ENCODE data around the gene KCTD13. TPM values are rescaled to one million over a fixed set of nuclear protein-coding genes. Genes with fewer than 3 reads are reported as not detected.
"Not testable (repeated sequence)": the region's sequence is repeated elsewhere in the genome, so short reads cannot be mapped to it uniquely, and the experiment has no call there.

Gene KCTD13
- total and polyA plus RNA-seq, 4 donors: 11.0 to 79.2 (median 39.8) TPM

DNA sequence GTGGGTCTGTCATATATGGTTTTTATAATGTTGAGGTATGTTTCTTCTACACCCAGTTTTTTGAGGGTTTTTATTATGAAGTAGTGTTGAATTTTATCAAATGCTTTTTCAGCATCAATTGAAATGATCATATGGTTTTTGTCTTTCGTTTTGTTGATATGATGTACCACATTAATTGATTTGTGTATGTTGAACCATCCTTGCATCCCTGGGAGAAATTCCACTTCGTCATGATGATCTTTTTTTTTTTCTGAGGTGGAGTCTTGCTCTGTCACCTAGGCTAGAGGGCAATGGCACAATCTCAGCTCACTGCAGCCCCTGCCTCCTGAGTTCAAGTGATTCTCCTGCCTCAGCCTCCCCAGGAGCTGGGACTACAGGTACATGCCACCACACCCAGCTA is 21.9 kb upstream of the KCTD13 start:
- Histone ChIP-seq H3K27me3 (ENCODE audit: control insufficient read depth, insufficient read depth, low read length) (no peaks in the 10 kb centered on the region), H3K4me3 (ENCODE audit: low read depth, low read length) (no peak overlapping the region), H3K27ac (ENCODE audit: low read depth, low read length) (no peak overlapping the region), H3K9me3 (ENCODE audit: control insufficient read depth, insufficient read depth, low read length) (no peaks in the 10 kb centered on the region), H3K36me3 (ENCODE audit: control insufficient read depth, insufficient read depth, low read length) (no peaks in the 10 kb centered on the region), H3K4me1 (ENCODE audit: control insufficient read depth, insufficient read depth, low read length) (no peaks in the 10 kb centered on the region)
- DNase-seq (ENCODE audit: low read depth in 4 of 6, low spot score in 6 of 6): no peak
- WGBS (ENCODE audit: insufficient coverage): 100% methylated on average over 1 of the region's 2 CpGs

DNA sequence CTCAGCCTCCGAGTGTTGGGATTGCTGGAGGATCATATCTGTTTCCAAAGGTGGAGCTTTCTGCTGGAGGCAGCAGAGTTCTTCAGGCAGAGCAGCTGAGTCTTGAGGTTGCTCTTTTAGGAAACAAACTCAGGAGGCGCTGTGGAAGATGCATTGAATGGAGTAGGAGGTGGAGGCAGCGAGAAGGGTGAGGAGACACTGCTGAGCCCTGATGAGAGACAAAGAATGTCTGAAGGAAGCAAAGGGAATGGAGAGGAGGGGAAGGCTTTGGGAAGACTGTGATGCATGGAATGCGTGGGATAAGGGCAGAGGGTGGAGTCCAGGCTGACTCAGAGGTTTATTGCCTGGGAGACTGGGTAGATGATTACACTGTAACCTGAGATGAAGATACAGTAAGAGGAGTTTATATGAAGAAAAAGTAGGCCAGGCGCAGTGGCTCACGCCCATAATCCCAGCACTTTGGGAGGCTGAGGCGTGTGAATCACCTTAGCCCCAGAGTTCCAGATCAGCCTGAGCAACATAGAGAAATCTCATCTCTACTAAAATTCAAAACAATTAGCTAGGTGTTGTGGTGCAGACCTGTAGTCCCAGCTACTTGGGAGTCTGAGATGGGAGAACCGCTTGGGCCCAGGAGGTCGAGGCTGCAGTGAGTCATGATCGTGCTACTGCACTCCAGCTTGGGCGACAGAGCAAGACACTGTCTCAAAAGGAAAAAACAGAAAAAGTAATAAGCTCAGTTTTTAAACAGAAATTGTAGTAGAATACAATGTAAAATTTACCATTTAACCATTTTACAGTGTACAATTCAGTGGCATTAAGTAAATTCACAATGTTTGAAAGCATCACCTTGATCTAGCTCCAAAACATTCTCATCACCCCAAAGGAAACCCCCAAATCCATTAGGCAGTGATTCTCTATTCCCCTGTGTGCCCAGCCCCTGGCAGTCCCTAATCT is 18.1 kb upstream of the KCTD13 start:
- Histone ChIP-seq H3K4me1 (ENCODE audit: control insufficient read depth, insufficient read depth, low read length) (peaks cover 8% of the 10 kb centered on the region), H3K9me3 (ENCODE audit: control insufficient read depth, insufficient read depth, low read length) (no peaks in the 10 kb centered on the region), H3K27me3 (ENCODE audit: control insufficient read depth, insufficient read depth, low read length) (no peaks in the 10 kb centered on the region), H3K4me3 (ENCODE audit: low read depth, low read length) (no peak overlapping the region), H3K36me3 (ENCODE audit: control insufficient read depth, insufficient read depth, low read length) (no peaks in the 10 kb centered on the region), H3K27ac (ENCODE audit: low read depth, low read length) (peak overlapping the region; percentile 8)
- peak in 1 of 6 donors; percentile 32 for DNase-seq (ENCODE audit: low read depth in 4 of 6, low spot score in 6 of 6)
- 62% methylated on average over 6 of the region's 11 CpGs for WGBS (ENCODE audit: insufficient coverage)

DNA sequence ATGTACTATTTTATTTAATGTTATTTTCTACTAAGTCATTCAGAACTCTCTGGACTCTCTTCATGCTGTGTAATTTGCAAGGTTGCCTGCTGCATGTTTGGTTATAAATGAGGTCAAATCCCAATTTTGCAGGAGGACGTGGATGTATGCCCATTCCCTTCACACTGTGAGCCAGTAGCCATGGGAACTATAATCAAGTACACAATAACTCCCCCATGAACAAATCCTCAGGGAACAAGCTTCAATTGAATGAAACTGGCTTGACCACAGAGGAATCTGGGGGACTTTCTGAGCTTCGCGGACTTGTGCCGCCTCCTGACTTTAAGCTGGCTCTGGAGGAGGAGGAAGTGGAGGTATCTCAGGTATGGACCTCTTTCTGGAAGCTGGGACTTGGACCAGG is 14.6 kb upstream of the KCTD13 start:
- 41% methylated on average over 3 of the region's 4 CpGs for WGBS (ENCODE audit: insufficient coverage)
- Histone ChIP-seq H3K9me3 (ENCODE audit: control insufficient read depth, insufficient read depth, low read length) (no peaks in the 10 kb centered on the region), H3K4me1 (ENCODE audit: control insufficient read depth, insufficient read depth, low read length) (peaks cover 8% of the 10 kb centered on the region), H3K36me3 (ENCODE audit: control insufficient read depth, insufficient read depth, low read length) (no peaks in the 10 kb centered on the region), H3K27ac (ENCODE audit: low read depth, low read length) (no peak overlapping the region), H3K4me3 (ENCODE audit: low read depth, low read length) (no peak overlapping the region), H3K27me3 (ENCODE audit: control insufficient read depth, insufficient read depth, low read length) (no peaks in the 10 kb centered on the region)
- peak in 2 of 6 donors; percentile 28 to 47 for DNase-seq (ENCODE audit: low read depth in 4 of 6, low spot score in 6 of 6)

DNA sequence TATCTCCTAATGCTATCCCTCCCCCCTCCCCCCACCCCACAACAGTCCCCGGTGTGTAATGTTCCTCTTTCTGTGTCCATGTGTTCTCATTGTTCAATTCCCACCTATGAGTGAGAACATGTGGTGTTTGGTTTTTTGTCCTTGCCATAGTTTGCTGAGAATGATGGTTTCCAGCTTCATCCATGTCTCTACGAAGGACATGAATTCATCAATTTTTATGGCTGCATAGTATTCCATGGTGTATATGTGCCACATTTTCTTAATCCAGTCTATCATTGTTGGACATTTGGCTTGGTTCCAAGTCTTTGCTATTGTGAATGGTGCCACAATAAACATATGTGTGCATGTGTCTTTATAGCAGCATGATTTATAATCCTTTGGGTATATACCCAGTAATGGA is 5.7 kb upstream of the KCTD13 start:
- not testable (repeated sequence) for H3K4me3 ChIP-seq (ENCODE audit: low read depth, low read length); H3K36me3 ChIP-seq (ENCODE audit: control insufficient read depth, insufficient read depth, low read length); DNase-seq (ENCODE audit: low read depth in 4 of 6, low spot score in 6 of 6); H3K27me3 ChIP-seq (ENCODE audit: control insufficient read depth, insufficient read depth, low read length); H3K9me3 ChIP-seq (ENCODE audit: control insufficient read depth, insufficient read depth, low read length); H3K27ac ChIP-seq (ENCODE audit: low read depth, low read length)
- no CpG with 5 or more reads among the region's 2 CpGs for WGBS (ENCODE audit: insufficient coverage)
- H3K4me1 ChIP-seq (ENCODE audit: control insufficient read depth, insufficient read depth, low read length): peaks cover 15% of the 10 kb centered on the region

DNA sequence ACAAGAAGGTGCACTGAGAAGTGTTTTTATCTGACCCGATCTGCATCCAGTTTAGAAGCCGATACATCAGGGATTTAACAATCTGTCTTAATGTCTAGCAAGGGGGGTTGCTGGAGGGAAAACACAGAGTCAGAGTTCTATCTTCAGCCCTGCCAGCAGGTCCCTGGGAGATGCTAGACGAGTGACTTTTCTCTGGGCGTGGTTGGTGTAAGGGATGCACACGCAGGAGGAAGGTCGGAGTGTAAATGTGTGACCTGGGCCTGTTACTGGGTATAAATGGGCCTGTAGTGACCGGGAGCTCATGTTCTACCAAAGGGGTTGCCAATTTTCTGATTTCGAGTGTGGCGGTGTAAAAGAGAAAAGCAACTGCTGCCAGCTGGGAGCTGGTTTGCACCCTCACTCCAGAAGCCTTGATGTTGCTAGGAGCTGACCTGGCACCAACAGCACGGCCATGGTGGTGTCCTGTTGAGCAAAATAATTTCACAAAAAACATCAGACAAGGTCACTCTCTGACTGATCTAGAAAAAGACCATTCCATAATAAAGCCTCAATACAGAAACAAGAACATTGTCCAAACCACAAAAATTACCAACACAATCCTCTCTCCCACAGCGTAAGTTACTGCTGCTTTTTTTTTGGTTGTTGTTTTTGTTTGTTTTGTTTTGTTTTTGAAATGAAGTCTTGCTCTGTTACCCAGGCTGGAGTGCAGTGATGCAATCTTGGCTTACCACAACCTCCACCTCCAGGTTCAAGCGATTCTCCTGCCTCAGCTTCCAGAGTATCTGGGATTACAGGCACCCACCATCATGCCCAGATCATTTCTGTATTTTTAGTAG is 1.3 kb upstream of the KCTD13 start:
- peaks cover 40% of the 10 kb centered on the region for H3K4me1 ChIP-seq (ENCODE audit: control insufficient read depth, insufficient read depth, low read length)
- peak overlapping the region; percentile 95 for H3K27ac ChIP-seq (ENCODE audit: low read depth, low read length)
- no peaks in the 10 kb centered on the region for H3K27me3 ChIP-seq (ENCODE audit: control insufficient read depth, insufficient read depth, low read length)
- peaks cover 14% of the 10 kb centered on the region for H3K36me3 ChIP-seq (ENCODE audit: control insufficient read depth, insufficient read depth, low read length)
- 36% methylated on average over 10 of the region's 12 CpGs for WGBS (ENCODE audit: insufficient coverage)
- peak in 2 of 6 donors; percentile 42 to 71 for DNase-seq (ENCODE audit: low read depth in 4 of 6, low spot score in 6 of 6)
- no peaks in the 10 kb centered on the region for H3K9me3 ChIP-seq (ENCODE audit: control insufficient read depth, insufficient read depth, low read length)
- peak overlapping the region; percentile 87 for H3K4me3 ChIP-seq (ENCODE audit: low read depth, low read length)

DNA sequence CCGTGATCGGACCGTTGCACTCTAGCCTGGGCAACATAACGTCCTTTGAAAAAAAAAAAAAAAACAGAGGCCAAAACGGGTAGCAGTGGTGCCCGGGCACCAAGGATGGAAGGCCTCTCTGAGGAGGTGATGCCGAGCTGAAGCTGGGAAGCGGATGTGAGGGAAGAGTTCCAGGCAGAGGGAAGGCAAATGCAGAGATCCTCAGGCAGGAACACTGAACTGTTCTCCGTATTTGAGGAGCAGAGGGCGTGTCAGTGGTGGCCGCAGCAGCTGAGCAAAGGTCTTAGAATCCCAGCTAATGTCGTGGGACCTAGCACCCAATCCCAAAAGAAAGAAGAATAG is 656 bp upstream of the KCTD13 start:
- Histone ChIP-seq H3K9me3 (ENCODE audit: control insufficient read depth, insufficient read depth, low read length) (no peaks in the 10 kb centered on the region), H3K36me3 (ENCODE audit: control insufficient read depth, insufficient read depth, low read length) (peaks cover 14% of the 10 kb centered on the region), H3K4me1 (ENCODE audit: control insufficient read depth, insufficient read depth, low read length) (peaks cover 40% of the 10 kb centered on the region), H3K27ac (ENCODE audit: low read depth, low read length) (peak overlapping the region; percentile 95), H3K27me3 (ENCODE audit: control insufficient read depth, insufficient read depth, low read length) (no peaks in the 10 kb centered on the region), H3K4me3 (ENCODE audit: low read depth, low read length) (peak overlapping the region; percentile 87)
- WGBS (ENCODE audit: insufficient coverage): under 1% methylated on average over 12 of the region's 12 CpGs
- no peak for DNase-seq (ENCODE audit: low read depth in 4 of 6, low spot score in 6 of 6)

DNA sequence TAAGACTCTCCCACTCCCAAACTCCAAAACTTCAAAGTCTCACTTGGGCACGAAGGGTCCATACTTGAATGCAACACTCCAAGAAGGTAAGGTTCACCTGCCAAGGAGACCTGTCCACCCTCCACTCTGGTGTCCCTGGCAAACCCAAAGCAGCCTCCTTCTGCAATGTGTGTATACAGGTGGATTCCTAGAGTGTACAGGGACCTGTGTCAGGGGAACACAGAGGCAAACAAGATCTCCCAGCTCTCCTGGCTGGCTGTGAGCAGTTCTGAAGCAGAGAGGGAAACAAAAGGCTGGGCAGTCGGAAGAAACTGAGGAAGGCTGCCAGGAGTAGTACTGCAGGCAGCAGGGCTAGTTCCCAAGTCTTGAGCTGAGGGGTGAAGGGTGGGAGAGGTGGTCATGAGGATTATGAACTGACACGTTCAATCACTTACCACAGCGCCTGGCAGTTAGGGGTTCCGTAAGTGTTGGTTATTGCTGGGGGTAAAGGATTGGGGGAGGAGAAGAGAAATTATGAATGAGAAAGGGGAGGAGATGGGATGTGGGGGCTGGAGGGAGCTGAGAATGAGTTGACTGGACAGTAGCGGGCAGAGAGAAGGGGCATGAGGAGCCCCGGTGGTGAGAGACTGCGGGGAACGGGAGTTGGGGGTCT is 795 bp downstream of the KCTD13 start:
- DNase-seq (ENCODE audit: low read depth in 4 of 6, low spot score in 6 of 6): peak in 1 of 6 donors; percentile 30
- Histone ChIP-seq H3K36me3 (ENCODE audit: control insufficient read depth, insufficient read depth, low read length) (peaks cover 14% of the 10 kb centered on the region), H3K4me3 (ENCODE audit: low read depth, low read length) (peak overlapping the region; percentile 87), H3K27me3 (ENCODE audit: control insufficient read depth, insufficient read depth, low read length) (no peaks in the 10 kb centered on the region), H3K27ac (ENCODE audit: low read depth, low read length) (no peak overlapping the region), H3K4me1 (ENCODE audit: control insufficient read depth, insufficient read depth, low read length) (peaks cover 46% of the 10 kb centered on the region), H3K9me3 (ENCODE audit: control insufficient read depth, insufficient read depth, low read length) (no peaks in the 10 kb centered on the region)
- 13% methylated on average over 7 of the region's 9 CpGs for WGBS (ENCODE audit: insufficient coverage)

DNA sequence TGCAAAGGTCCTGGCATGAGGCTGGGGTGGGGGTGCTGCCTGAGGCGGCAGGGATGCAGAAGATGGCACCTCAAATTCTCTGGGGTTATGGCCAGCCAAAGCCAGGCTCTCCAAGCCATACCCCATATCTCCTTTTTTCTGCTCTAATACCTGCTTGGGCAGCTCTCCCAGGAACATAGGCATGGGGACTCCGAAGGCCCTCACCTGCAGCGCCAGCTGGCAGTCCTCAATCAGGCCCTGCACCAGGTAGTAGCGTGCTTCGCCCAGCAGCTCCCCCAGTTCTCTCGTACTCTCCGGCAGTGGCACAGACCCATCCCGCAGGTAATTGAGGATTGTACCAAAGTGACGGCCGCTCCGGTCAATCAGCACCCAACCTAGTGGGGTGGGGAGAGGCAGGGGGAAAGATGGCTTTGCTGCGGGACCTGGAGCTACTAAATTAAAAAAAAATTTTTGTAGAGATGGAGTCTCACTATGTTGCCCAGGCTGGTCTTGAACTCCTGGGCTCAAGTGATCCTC is 3.0 kb downstream of the KCTD13 start:
- Histone ChIP-seq H3K27ac (ENCODE audit: low read depth, low read length) (no peak overlapping the region), H3K4me1 (ENCODE audit: control insufficient read depth, insufficient read depth, low read length) (peaks cover 46% of the 10 kb centered on the region)
- WGBS (ENCODE audit: insufficient coverage): 100% methylated on average over 12 of the region's 12 CpGs

DNA sequence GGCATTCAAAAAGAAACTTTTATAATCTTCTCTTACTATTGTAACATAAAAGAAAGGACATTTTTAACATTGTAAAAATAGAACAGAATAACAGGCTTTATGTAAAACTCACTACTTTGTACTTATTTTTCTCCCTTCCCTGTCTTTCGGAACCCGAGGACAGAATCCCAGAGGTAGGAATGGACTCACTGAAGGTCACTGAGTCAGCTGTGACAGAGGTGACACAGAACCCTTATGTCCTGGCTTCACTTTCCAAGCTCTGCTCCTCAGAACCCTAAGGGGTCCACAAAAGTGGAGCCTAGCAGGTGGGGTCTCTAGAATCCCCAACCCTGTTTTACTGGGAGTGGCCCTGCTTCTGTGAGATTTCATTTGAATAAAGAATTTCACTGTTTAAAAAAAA is 3.7 kb downstream of the KCTD13 start:
- Histone ChIP-seq H3K36me3 (ENCODE audit: control insufficient read depth, insufficient read depth, low read length) (peaks cover 22% of the 10 kb centered on the region), H3K4me1 (ENCODE audit: control insufficient read depth, insufficient read depth, low read length) (peaks cover 40% of the 10 kb centered on the region), H3K27me3 (ENCODE audit: control insufficient read depth, insufficient read depth, low read length) (no peaks in the 10 kb centered on the region), H3K9me3 (ENCODE audit: control insufficient read depth, insufficient read depth, low read length) (no peaks in the 10 kb centered on the region), H3K4me3 (ENCODE audit: low read depth, low read length) (no peak overlapping the region), H3K27ac (ENCODE audit: low read depth, low read length) (no peak overlapping the region)
- WGBS (ENCODE audit: insufficient coverage): no CpG with 5 or more reads among the region's 2 CpGs
- DNase-seq (ENCODE audit: low read depth in 4 of 6, low spot score in 6 of 6): no peak

More for the DNA sequence above, 3.0 kb downstream of the KCTD13 start:
- H3K27me3 ChIP-seq (ENCODE audit: control insufficient read depth, insufficient read depth, low read length): no peaks in the 10 kb centered on the region
- H3K9me3 ChIP-seq (ENCODE audit: control insufficient read depth, insufficient read depth, low read length): no peaks in the 10 kb centered on the region
- no peak for DNase-seq (ENCODE audit: low read depth in 4 of 6, low spot score in 6 of 6)
- H3K36me3 ChIP-seq (ENCODE audit: control insufficient read depth, insufficient read depth, low read length): peaks cover 20% of the 10 kb centered on the region
- H3K4me3 ChIP-seq (ENCODE audit: low read depth, low read length): no peak overlapping the region

All from spinal cord (tissue), 10 donors.